Gastrocnemius medialis (tissue), 4 donors: ENCODE results near the gene OR2J2. TPM values are rescaled to one million over a fixed set of nuclear protein-coding genes. Genes with fewer than 3 reads are reported as not detected.
"Not testable (repeated sequence)": the region's sequence is repeated elsewhere in the genome, so short reads cannot be mapped to it uniquely, and the experiment has no call there.

Source experiments
- ATAC-seq, 2 donors: fragments of 150-250 bp; one replicate each; pipeline ENCODE4 v1.9.1; 2016
- DNase-seq, 2 donors: peaks; one replicate each; pipeline ENCODE4 v3.0.0-alpha.2; 2019
- H3K27ac ChIP-seq, 4 donors: fragments of 200-600 bp; sonication (generic); 1 replicate in 1 of 4; 2 replicates in 3 of 4; pipeline ENCODE4 v1.5.1; 2016 to 2018; ENCODE audit warnings: mild to moderate bottlenecking in 2 of 4, moderate library complexity in 1 of 4
- H3K27me3 ChIP-seq, 3 donors: fragments of 200-600 bp; sonication (generic) in 2 of 3; 1 replicate in 1 of 3; 2 replicates in 2 of 3; pipeline versions ENCODE4 v1.5.1 to v1.6.0; 2016 to 2019; ENCODE audit warnings: mild to moderate bottlenecking in 1 of 3, moderate library complexity in 1 of 3
- H3K36me3 ChIP-seq, 2 donors: fragments of 200-600 bp; sonication (generic) in 1 of 2; one replicate each; pipeline ENCODE4 v1.5.1; 2017 to 2018
- H3K4me1 ChIP-seq, 2 donors: fragments of 200-600 bp; sonication (generic) in 1 of 2; one replicate each; pipeline ENCODE4 v1.5.1; 2016 to 2017; ENCODE audit warnings: mild to moderate bottlenecking in 2 of 2
- H3K4me3 ChIP-seq, 4 donors: fragments of 200-600 bp; sonication (generic) in 3 of 4; 1 replicate in 1 of 4; 2 replicates in 3 of 4; pipeline ENCODE4 v1.5.1; 2016 to 2019; ENCODE audit warnings: mild to moderate bottlenecking in 2 of 4
- H3K9me3 ChIP-seq, 3 donors: fragments of 200-600 bp; sonication (generic) in 2 of 3; 1 replicate in 1 of 3; 2 replicates in 2 of 3; pipeline ENCODE4 v1.5.1; 2016 to 2019
- CTCF ChIP-seq, 5 experiments: fragments of 450-650 bp in 3 of 5; fragments of 200-600 bp in 2 of 5; sonication (generic) in 2 of 5; IDR thresholded peaks in 4 of 5; conservative IDR thresholded peaks in 1 of 5; 1 replicate in 4 of 5; 2 replicates in 1 of 5; pipeline ENCODE4 v1.5.1; 2016 to 2019; ENCODE audit warnings: antibody characterized with exemption in 5 of 5, mild to moderate bottlenecking in 3 of 5, moderate library complexity in 3 of 5
- POLR2A ChIP-seq, 2 donors: fragments of 450-650 bp; IDR thresholded peaks; one replicate each; pipeline ENCODE4 v1.6.1; 2017; ENCODE audit warnings: antibody characterized with exemption in 2 of 2, mild to moderate bottlenecking in 2 of 2, moderate library complexity in 2 of 2
- in situ Hi-C, 4 donors: fragments of 200-750 bp; cut with MboI; loops; one replicate each; pipeline versions ENCODE4 v1.15.0 to v1.8.0; 2017; ENCODE audit warnings: low sequenced_read_pairs in 4 of 4
- intact Hi-C: fragments of 100-400 bp; cut with DNase I; formaldehyde crosslinking; loops from one replicate; pipeline ENCODE4 v1.15.1; 2023; ENCODE audit warnings: low total_unique reads
- total RNA-seq, 4 donors: library from RNA; depleted of rRNA; stranded (reverse); fragments of >200 nt; gene quantifications; one replicate each; pipeline versions ENCODE4 v1.1.0 to v1.2.3, GENCODE V29; 2016

OR2J2 gene
- total RNA-seq, 4 donors from 2014 or later = not detected

GRCh38 chr6:29153083-29153482 is 17.6 kb upstream of the OR2J2 start:
- TF ChIP-seq CTCF (IDR thresholded peaks at IDR 0.05 in 4 of 5, conservative IDR thresholded peaks at IDR 0.05 in 1 of 5) (no peak), POLR2A (IDR thresholded peaks at IDR 0.05) (no peak)
- Histone ChIP-seq H3K4me1 (no peaks in the 10 kb centered on the region), H3K27ac (no peak overlapping the region), H3K4me3 (no peak overlapping the region), H3K27me3 (no peaks in the 10 kb centered on the region), H3K36me3 (no peaks in the 10 kb centered on the region), H3K9me3 (no peaks in the 10 kb centered on the region)
- in situ Hi-C loops (no loop called here), intact Hi-C loops (no loop called here)
- ATAC-seq (no peak), DNase-seq (no peak)

- in situ Hi-C loops, H3K36me3 ChIP-seq, intact Hi-C loops, H3K27me3 ChIP-seq, H3K4me1 ChIP-seq, H3K27ac ChIP-seq, DNase-seq, H3K4me3 ChIP-seq, ATAC-seq, H3K9me3 ChIP-seq: not testable (repeated sequence)
Measured at GRCh38 chr6:29155182-29155581, 15.5 kb upstream of the OR2J2 start.

GRCh38 chr6:29159922-29160321 is 10.8 kb upstream of the OR2J2 start:
- ATAC-seq, intact Hi-C loops, H3K4me3 ChIP-seq, DNase-seq, H3K27me3 ChIP-seq, H3K4me1 ChIP-seq, H3K27ac ChIP-seq, in situ Hi-C loops, H3K36me3 ChIP-seq, H3K9me3 ChIP-seq: not testable (repeated sequence)

GRCh38 chr6:29165571-29165970 is 5.1 kb upstream of the OR2J2 start:
- in situ Hi-C loops = not testable (repeated sequence)

GRCh38 chr6:29171736-29172135 is 1.0 kb downstream of the OR2J2 start:
- H3K4me3 ChIP-seq = no peak overlapping the region
- in situ Hi-C loops = no loop called here
- no peak for ATAC-seq
- H3K27me3 ChIP-seq = no peaks in the 10 kb centered on the region
- no peak overlapping the region for H3K27ac ChIP-seq
- no peaks in the 10 kb centered on the region for H3K9me3 ChIP-seq
- H3K36me3 ChIP-seq = no peaks in the 10 kb centered on the region
- no peak for DNase-seq
- TF ChIP-seq CTCF (IDR thresholded peaks at IDR 0.05 in 4 of 5, conservative IDR thresholded peaks at IDR 0.05 in 1 of 5) (no peak), POLR2A (IDR thresholded peaks at IDR 0.05) (no peak)
- H3K4me1 ChIP-seq = no peaks in the 10 kb centered on the region
- intact Hi-C loops = no loop called here

More at GRCh38 chr6:29165571-29165970, 5.1 kb upstream of the OR2J2 start:
- DNase-seq, H3K27me3 ChIP-seq, H3K4me3 ChIP-seq, H3K27ac ChIP-seq, H3K4me1 ChIP-seq, H3K36me3 ChIP-seq, ATAC-seq, H3K9me3 ChIP-seq, intact Hi-C loops: not testable (repeated sequence)

GRCh38 chr6:29183594-29183993 is 12.9 kb downstream of the OR2J2 start:
- intact Hi-C loops = no loop called here
- Histone ChIP-seq H3K4me1 (no peaks in the 10 kb centered on the region), H3K27me3 (no peaks in the 10 kb centered on the region), H3K27ac (no peak overlapping the region), H3K9me3 (no peaks in the 10 kb centered on the region), H3K4me3 (no peak overlapping the region), H3K36me3 (no peaks in the 10 kb centered on the region)
- in situ Hi-C loops = no loop called here
- ATAC-seq (no peak), DNase-seq (no peak)
- TF ChIP-seq POLR2A (IDR thresholded peaks at IDR 0.05) = no peak
- TF ChIP-seq CTCF (IDR thresholded peaks at IDR 0.05 in 4 of 5, conservative IDR thresholded peaks at IDR 0.05 in 1 of 5) = no peak

- H3K9me3 ChIP-seq, in situ Hi-C loops, ATAC-seq, H3K27me3 ChIP-seq, DNase-seq, H3K27ac ChIP-seq, H3K4me3 ChIP-seq, H3K36me3 ChIP-seq, H3K4me1 ChIP-seq, intact Hi-C loops: not testable (repeated sequence)
Measured at GRCh38 chr6:29188659-29189058, 18.0 kb downstream of the OR2J2 start.
